ENCODE measurements around the gene TRAF3IP3. TPM values are rescaled to one million over a fixed set of nuclear protein-coding genes. Genes with fewer than 3 reads are reported as not detected.

TRAF3IP3 gene
- total and polyA plus RNA-seq, 2 donors (not counting 1 experiment from before 2014, with no cell fraction given): not detected

DNA sequence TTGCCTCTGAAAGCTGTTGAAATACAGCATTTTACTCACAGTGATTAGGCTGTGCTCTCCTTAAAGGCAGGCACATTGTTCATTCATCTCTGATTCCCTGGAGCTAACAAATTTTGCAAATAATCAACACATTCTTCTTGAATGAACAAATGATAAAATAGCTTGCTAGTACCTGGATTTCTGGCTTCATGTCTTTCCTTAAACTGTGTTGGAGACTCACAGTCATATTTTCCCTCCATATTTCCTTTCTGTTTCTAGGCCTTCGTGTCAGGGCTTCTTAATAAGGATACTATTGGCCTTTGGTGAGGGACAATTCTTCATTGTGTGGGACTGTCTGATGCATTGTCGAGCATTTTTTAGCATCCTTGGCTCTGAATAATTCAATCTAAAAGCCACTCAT is 41.5 kb upstream of the TRAF3IP3 start:
- H3K27ac ChIP-seq (ENCODE audit: insufficient read depth, low read length): no peak overlapping the region
- H4K20me1 ChIP-seq (ENCODE audit: control insufficient read depth, extremely low read depth, insufficient read depth, low read length): no peaks in the 10 kb centered on the region
- H3K36me3 ChIP-seq (ENCODE audit: control insufficient read depth, insufficient read depth, low read length): no peaks in the 10 kb centered on the region
- no peaks in the 10 kb centered on the region for H3K9me3 ChIP-seq (ENCODE audit: control insufficient read depth, insufficient read depth, low read depth, low read length)
- H3K4me2 ChIP-seq (ENCODE audit: extremely low read depth, insufficient read depth, low read length): no peak overlapping the region
- TF ChIP-seq EZH2 (IDR thresholded peaks at IDR 0.05; ENCODE audit: low read length, missing control alignments) (no peak), CTCF (conservative IDR thresholded peaks at IDR 0.05 in 1 of 2, IDR thresholded peaks at IDR 0.05 in 1 of 2; ENCODE audit: low read depth in 1 of 2, low read length in 2 of 2) (no peak)
- no peak for DNase-seq (ENCODE audit: low read depth in 2 of 2)
- no peak overlapping the region for H3K4me3 ChIP-seq (replicated peaks in 1 of 4; ENCODE audit: control extremely low read depth in 1 of 4, insufficient read depth in 1 of 4, low read depth in 3 of 4, low read length in 4 of 4)
- H2AFZ ChIP-seq (ENCODE audit: low read length): no peak overlapping the region
- no peaks in the 10 kb centered on the region for H3K79me2 ChIP-seq (ENCODE audit: control insufficient read depth, insufficient read depth, low read length)
- H3K27me3 ChIP-seq (ENCODE audit: control insufficient read depth, insufficient read depth, low read length): no peaks in the 10 kb centered on the region
- H3K4me1 ChIP-seq (ENCODE audit: control insufficient read depth, extremely low read depth, insufficient read depth, low read length): no peaks in the 10 kb centered on the region
- H3K9ac ChIP-seq (ENCODE audit: insufficient read depth, low read length): no peak overlapping the region

DNA sequence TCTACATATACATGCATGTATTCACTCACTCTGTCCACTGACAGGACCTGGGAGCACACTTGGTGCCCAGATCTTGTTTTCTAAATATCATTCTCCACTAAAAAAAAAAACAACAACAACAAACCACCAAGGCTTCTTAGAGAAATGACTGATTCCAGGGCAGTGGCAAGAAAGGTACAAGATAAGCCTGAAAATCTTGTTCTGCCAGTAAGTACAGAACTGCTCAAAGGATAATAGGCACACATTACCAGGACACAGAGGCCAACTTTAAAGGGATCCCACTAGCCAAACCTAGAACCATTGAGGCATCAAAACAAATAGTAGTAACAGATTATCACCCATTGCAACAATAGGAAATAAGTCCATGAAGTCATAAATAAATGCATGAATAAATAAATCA is 40.5 kb upstream of the TRAF3IP3 start:
- Histone ChIP-seq H3K36me3 (ENCODE audit: control insufficient read depth, insufficient read depth, low read length) (no peaks in the 10 kb centered on the region), H3K9ac (ENCODE audit: insufficient read depth, low read length) (no peak overlapping the region), H2AFZ (ENCODE audit: low read length) (no peak overlapping the region), H3K9me3 (ENCODE audit: control insufficient read depth, insufficient read depth, low read depth, low read length) (no peaks in the 10 kb centered on the region), H3K4me2 (ENCODE audit: extremely low read depth, insufficient read depth, low read length) (no peak overlapping the region), H3K4me1 (ENCODE audit: control insufficient read depth, extremely low read depth, insufficient read depth, low read length) (no peaks in the 10 kb centered on the region), H3K27ac (ENCODE audit: insufficient read depth, low read length) (no peak overlapping the region), H3K27me3 (ENCODE audit: control insufficient read depth, insufficient read depth, low read length) (no peaks in the 10 kb centered on the region), H3K79me2 (ENCODE audit: control insufficient read depth, insufficient read depth, low read length) (no peaks in the 10 kb centered on the region), H3K4me3 (replicated peaks in 1 of 4; ENCODE audit: control extremely low read depth in 1 of 4, insufficient read depth in 1 of 4, low read depth in 3 of 4, low read length in 4 of 4) (no peak overlapping the region), H4K20me1 (ENCODE audit: control insufficient read depth, extremely low read depth, insufficient read depth, low read length) (no peaks in the 10 kb centered on the region)
- TF ChIP-seq EZH2 (IDR thresholded peaks at IDR 0.05; ENCODE audit: low read length, missing control alignments) (no peak), CTCF (conservative IDR thresholded peaks at IDR 0.05 in 1 of 2, IDR thresholded peaks at IDR 0.05 in 1 of 2; ENCODE audit: low read depth in 1 of 2, low read length in 2 of 2) (no peak)
- no peak for DNase-seq (ENCODE audit: low read depth in 2 of 2)

DNA sequence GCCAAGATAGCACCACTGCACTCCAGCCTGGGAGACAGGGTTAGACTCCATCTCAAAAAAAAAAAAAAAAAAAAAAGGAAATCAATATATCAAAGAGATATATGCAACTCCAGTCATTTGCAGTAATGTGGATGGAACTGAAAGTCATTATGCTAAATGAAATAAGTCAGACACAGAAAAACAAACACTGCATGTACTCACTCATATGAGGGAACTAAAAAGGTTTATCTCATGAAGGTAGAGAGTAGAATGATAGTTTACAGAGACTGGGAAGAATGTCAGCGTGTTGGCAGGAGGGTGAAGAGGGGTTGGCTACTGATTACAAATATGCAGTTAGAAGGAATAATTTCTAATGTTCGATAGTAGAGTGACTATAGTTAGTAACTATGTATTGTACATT is 38.0 kb upstream of the TRAF3IP3 start:
- Histone ChIP-seq H3K36me3 (ENCODE audit: control insufficient read depth, insufficient read depth, low read length) (no peaks in the 10 kb centered on the region), H3K79me2 (ENCODE audit: control insufficient read depth, insufficient read depth, low read length) (no peaks in the 10 kb centered on the region), H3K9me3 (ENCODE audit: control insufficient read depth, insufficient read depth, low read depth, low read length) (no peaks in the 10 kb centered on the region), H3K4me1 (ENCODE audit: control insufficient read depth, extremely low read depth, insufficient read depth, low read length) (no peaks in the 10 kb centered on the region), H3K27me3 (ENCODE audit: control insufficient read depth, insufficient read depth, low read length) (no peaks in the 10 kb centered on the region), H3K4me2 (ENCODE audit: extremely low read depth, insufficient read depth, low read length) (no peak overlapping the region), H3K9ac (ENCODE audit: insufficient read depth, low read length) (no peak overlapping the region), H4K20me1 (ENCODE audit: control insufficient read depth, extremely low read depth, insufficient read depth, low read length) (no peaks in the 10 kb centered on the region), H2AFZ (ENCODE audit: low read length) (no peak overlapping the region), H3K4me3 (replicated peaks in 1 of 4; ENCODE audit: control extremely low read depth in 1 of 4, insufficient read depth in 1 of 4, low read depth in 3 of 4, low read length in 4 of 4) (no peak overlapping the region), H3K27ac (ENCODE audit: insufficient read depth, low read length) (no peak overlapping the region)
- DNase-seq (ENCODE audit: low read depth in 2 of 2): no peak
- no peak for TF ChIP-seq EZH2 (IDR thresholded peaks at IDR 0.05; ENCODE audit: low read length, missing control alignments)
- TF ChIP-seq CTCF (conservative IDR thresholded peaks at IDR 0.05 in 1 of 2, IDR thresholded peaks at IDR 0.05 in 1 of 2; ENCODE audit: low read depth in 1 of 2, low read length in 2 of 2): no peak

Data from fibroblast of lung (primary cell).